ENCODE data around the gene HEPH. TPM values are rescaled to one million over a fixed set of nuclear protein-coding genes. Genes with fewer than 3 reads are reported as not detected.

Gene HEPH
- total RNA-seq (2022; extraction: Qiagen RNA extraction; ENCODE audit: low read depth) = 0.03 TPM in 1 of 5 replicates, not detected in the others

DNA sequence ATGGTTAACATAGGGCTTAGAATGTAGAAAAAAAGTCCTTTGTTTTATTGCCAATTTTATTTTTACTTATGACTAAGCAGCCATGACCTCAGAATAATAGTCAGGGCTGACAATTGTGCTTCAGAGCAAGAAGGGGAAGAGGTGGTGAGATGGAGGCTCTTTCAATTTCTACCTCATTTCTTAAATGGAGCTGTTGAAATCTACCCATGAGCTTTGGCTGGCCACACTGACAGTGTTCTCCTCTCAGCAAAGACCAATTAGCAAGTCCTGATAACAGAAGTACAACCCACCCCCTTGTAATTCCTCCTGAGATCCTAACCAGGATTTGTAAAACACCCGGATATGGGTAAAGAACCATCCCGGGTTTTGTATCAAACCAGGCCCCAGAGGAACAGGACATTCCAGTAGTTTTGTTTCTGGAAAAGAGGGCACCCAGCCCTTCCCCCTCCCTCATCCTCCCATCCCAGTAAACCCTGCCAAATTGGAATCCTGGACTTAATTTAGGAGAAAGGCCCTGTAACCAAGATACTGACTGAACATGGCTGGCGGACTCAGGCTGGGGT lies at the start of gene HEPH:
Gene HEPH (plus strand): TSS at position 399 of the 563 bp plus-strand sequence. CDS start 6,324 bp downstream, outside the sequence.

Other genes with a start within 250 kb of the HEPH start
- not detected in 5 replicates for gene VSIG4, start 124.2 kb upstream of the HEPH start, total RNA-seq (2022; extraction: Qiagen RNA extraction; ENCODE audit: low read depth)